HG03378 (cell line): Measurements from ENCODE around the gene TUBGCP2.
"Not testable (repeated sequence)": the region's sequence is repeated elsewhere in the genome, so short reads cannot be mapped to it uniquely, and the experiment has no call there.

Experiments
- ATAC-seq: cut with Tn5 transposase; IDR thresholded peaks from one replicate; pipeline ENCODE4 v1.9.1; 2021; ENCODE audit warnings: mild to moderate bottlenecking, moderate library complexity; ENCODE audit not compliant: unreplicated experiment

TUBGCP2 gene

GRCh38 chr10:133326745-133327650, 18.3 kb upstream of the TUBGCP2 start:
- no peak for ATAC-seq

DNA sequence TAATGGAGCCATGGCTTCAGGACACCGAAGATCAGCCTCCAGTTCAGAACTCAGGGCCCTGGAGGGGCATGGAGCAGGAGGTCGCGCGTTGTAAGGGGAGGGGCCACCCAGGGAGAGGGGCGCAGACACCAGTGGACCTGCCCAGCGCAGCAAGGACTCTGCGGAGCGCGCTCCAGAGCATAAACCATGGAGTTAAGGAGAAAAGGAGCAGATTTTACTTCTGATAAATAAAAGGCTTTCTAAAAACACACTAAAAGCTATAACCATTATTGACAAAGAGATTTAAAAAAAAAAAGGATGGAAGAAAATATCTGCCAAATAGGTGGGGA, 17.5 kb upstream of the TUBGCP2 start:
- ATAC-seq: no peak

GRCh38 chr10:133325440-133326222, 17.0 kb upstream of the TUBGCP2 start:
- no peak for ATAC-seq

DNA sequence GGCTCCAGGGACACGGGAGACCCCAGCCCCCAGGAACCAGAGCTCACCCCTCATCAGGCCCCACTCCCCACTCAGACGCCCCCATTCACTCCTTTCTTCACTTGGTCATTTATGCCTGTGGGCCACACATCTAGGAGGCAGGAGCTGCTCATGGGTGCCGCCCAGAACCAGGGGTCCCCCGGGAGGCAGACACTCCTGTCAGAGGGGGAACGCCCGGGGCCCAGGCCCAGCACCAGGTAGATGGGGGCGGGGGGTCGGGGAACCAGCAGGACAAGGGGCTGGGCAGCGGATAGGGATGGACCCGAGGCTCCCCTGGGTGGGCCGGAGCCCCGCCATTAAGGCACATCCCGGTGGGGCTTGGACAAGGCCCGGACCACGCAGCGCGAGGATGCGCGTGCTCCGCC, 16.2 kb upstream of the TUBGCP2 start:
- no peak for ATAC-seq

- no peak for ATAC-seq
Observed at GRCh38 chr10:133324198-133324792, 15.6 kb upstream of the TUBGCP2 start.

DNA sequence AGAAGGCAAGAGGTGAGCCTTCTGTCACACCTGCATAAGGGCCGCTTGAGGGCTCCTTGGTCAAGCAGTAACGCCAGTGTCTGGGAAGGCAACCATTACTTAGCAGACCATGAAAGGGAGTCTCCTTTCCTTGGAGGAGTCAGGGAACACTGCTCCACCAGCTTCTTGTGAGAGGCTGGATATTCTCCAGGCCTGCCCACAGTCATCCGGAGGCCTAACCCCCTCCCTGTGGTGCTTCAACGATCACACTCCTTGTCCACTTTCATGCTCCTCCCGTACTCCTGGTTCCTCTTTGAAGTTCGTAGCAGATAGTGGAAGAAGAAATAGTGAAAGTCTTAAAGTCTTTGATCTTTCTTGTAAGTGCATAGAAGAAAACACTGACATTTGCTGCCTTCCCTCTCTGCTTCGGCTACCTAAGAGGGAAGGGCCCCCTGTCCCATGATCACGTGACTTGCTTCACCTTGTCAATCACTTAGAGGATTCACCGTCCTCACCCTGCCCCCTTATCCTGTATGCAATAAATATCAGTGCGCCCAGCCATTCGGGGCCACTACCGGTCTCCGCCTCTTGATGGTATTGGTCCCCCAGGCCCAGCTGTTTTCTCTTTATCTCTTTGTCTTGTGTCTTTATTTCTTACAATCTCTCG, 13.5 kb upstream of the TUBGCP2 start:
- ATAC-seq: not testable (repeated sequence)

GRCh38 chr10:133320852-133321422, 12.3 kb upstream of the TUBGCP2 start:
- not testable (repeated sequence) for ATAC-seq

DNA sequence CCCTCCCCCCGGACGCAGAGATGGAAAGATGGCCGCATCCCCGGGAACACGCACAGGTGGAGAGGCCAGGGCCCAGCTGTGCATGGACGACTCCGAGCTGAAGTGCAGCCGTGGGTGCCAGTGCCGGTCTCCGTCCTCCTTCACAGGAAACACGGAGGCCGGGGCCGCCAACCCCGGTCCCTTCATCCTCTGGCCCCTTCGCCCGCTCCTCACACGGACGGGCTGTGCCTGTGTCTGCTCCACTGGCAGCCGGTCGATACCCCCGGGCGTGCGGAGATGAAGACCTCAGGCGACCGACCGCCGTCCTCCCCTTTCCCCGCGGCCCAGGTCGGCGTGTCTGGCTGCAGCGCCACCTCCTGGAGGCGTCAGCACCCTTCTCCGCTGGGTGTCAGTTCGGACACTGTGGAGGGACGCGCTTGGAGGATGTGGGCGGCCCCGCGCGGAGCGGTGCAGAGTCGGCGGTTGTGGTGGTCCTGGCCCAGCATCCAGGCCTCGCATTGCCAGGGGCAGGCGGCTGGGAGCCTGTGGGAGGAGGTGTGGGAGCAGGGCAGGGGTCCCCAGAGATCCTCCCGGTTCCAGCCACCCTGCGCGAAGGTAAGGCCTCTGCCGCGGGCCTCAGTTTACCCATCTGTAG, 9.9 kb upstream of the TUBGCP2 start:
- peak; percentile 45 for ATAC-seq

DNA sequence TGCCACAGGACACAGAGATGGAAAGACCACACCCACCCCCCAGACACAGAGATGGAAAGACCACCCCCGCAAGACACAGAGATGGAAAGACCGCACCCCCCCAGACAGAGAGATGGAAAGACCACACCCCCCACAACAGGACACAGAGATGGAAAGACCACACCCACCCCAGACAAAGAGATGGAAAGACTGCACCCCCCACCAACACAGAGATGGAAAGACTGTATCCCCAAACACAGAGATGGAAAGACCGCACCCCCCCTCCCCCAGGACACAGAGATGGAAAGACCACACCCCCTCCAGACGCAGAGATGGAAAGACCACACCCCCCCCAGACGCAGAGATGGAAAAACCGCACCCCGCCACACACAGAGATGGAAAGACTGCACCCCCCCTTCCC, 8.1 kb upstream of the TUBGCP2 start:
- ATAC-seq: no peak

DNA sequence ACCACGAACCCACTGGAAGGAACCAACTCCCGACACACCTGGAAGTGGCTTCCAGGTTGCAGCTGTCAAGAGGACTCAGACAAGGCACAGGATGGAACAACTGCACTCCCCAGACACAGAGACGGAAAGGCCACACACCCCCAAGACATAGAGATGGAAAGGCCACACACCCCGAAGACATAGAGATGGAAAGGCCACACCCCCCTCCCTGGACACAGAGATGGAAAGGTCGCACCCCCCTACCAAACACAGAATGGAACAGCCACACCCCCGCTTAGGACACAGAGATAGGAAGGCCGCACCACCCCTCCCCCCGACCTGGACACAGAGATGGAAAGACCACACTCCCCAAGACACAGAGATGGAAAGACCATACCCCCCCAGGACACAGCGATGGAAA, 7.6 kb upstream of the TUBGCP2 start:
- no peak for ATAC-seq

GRCh38 chr10:133315847-133316246, 7.2 kb upstream of the TUBGCP2 start:
- ATAC-seq: no peak

DNA sequence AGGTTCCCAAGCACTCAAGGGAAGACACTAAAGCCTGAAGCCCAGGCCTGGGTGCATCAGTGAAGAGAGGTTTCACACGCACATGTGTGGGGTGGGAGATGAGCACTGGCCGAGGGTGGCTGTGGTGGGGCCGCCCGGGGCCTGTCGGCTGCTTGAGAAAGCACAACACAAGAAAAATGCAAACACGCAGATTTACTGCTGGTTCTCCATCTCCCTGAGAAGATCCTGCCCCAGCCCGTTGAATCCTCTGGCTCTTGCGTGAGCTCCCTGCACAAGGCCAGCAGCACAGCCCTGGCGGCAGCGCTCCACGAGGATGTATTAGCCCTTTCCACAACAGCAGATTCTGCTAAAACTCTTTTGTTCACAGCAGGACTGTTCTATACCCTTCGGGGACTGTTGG, 6.2 kb upstream of the TUBGCP2 start:
- ATAC-seq: no peak

GRCh38 chr10:133313192-133313591, 4.5 kb upstream of the TUBGCP2 start:
- no peak for ATAC-seq

GRCh38 chr10:133312769-133313145, 4.1 kb upstream of the TUBGCP2 start:
- ATAC-seq: no peak

DNA sequence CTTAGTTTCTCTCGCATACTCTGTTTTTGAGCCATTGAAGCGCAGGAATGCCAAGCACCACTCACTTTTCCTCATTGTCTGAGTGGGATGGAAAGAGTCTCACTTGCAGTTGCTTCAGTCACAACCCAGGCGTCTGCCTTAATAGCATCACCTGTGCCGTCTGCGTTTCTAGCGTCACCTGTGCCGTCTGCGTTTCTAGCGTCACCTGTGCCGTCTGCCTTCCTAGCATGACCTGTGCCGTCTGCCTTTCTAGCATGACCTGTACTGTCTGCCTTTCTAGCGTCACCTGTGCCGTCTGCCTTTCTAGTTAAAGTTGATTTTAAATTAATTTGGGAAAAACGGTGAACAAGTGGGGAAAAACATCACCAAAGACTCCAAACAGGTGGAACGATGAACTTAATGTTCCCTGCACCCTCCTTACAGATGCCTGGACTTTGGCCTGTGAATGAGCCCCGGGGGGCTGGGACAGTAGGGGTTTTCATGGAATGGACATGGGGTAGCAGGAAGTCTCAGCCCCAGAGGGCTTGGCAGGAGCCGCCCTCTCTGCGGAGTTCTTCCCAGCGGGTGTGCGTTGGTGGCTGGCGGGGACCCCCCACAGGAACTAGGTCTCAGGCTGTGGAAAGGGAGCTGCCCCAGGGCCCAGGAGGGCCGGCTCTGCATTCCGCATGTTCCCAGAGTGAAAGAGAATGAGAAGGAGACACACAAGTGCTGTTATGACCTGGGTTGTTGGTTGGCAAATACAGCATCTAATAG, 3.5 kb upstream of the TUBGCP2 start:
- ATAC-seq: no peak

- no peak for ATAC-seq
Observed at GRCh38 chr10:133311570-133311969, 2.9 kb upstream of the TUBGCP2 start.

DNA sequence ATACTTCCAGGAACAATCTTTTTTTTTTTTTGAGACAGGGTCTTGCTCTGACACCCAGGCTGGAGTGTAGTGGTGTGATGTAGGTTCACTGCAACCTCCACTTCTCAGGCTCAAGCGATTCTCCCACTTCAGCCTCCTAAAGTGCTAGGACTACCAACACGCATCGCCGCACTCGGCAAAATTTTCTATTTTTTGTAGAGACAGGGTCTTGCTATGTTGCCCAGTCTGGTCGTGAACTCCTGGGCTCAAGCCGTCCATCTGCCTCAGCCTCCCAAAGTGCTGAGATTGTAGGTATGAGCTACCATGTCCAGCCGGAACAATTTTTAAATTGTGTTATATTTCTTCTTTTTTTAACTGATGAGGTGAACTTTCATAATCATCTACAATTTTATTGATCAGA, 2.1 kb upstream of the TUBGCP2 start:
- ATAC-seq: no peak

DNA sequence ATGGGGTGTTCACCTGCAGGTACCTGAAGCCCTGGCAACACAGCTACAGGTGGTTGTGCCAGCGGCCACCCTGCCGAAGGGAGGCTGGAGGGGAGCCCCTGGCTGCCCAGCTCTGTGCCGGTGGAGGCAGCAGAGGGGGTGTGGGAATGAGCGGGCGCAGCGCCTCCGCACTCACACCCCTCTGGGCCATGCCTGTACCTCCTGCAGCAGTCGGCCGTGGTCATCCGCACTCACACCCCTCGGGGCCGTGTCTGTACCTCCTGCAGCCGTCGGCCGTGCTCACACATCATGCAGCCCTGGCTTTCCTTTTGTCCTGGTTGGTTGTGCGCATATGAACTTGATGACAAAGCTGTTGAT, 1.7 kb upstream of the TUBGCP2 start:
- no peak for ATAC-seq

DNA sequence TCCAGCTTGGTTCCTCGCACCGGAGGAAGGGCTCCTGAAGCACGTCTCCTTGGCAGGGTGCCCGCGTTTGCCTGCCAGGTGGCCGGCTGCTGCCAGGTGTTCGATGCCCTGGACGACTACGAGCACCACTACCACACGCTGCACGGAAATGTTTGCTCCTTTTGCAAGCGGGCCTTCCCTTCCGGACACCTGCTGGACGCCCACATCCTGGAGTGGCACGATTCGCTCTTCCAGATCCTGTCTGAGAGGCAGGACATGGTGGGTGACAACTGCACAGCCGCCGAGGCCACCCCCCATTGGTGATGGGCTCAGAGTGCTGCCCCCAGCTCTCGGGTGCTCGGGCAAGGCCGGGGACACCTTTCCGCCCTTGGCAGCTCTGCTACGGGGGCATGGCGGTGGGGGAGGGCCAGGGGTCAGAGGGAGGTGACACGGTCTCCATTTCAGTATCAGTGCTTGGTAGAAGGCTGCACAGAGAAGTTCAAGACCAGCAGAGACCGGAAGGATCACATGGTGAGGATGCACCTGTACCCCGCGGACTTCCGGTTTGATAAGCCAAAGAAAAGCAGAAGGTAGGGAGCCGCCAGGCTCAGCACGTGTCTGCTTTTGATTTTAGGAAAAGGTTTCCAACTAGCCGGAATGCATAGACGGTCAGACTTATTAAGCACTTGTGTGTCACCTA, 1.2 kb upstream of the TUBGCP2 start:
- no peak for ATAC-seq
